AG09309 (cell line): Measurements from ENCODE around the gene FST.

Source experiments
- DNase-seq: peaks from one replicate; pipeline ENCODE4 v3.0.0-alpha.2; 2010; ENCODE audit warnings: low read depth
- H3K4me3 ChIP-seq: 2 replicates; pipeline ENCODE4 v1.5.1; 2011; ENCODE audit warnings: mild to moderate bottlenecking, low read depth, low read length, moderate library complexity; ENCODE audit not compliant: control insufficient read depth
- TF ChIP-seq, protein P1 (sequence below): IDR thresholded peaks from 2 replicates; pipeline ENCODE4 v1.5.1; 2011; ENCODE audit warnings: mild to moderate bottlenecking, low read depth, low read length, inconsistent platforms; ENCODE audit not compliant: insufficient read depth, control insufficient read depth; ENCODE audit errors: missing control alignments

Gene FST

DNA sequence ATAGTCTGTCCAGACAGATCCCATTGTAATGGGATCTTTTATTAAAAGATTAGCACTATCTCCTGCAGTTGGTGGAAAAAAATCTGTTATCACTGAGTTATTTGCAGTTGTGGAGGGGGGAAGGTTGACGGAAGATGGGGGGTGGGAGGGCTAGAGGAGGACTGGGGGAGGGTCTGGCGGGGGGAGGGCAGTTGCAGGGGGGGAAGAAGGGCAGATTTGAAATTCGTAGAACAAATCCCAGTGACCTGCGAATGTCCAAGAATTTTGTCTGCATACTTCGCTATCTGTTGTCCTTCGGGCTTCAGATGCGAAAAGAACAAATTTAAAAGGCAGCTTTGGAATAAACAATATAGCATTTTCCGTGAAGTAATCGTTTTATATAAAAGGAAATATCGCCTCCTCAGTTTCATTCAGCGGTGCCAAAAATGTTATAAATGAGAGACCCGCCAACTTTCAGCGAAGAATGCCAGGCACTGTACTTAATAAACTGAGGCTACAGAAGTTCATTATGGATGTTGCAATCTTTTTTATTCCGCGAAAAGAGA is 1.3 kb upstream of the FST start:
- peak overlapping the region; percentile 94 for H3K4me3 ChIP-seq
- DNase-seq, result no peak
- TF ChIP-seq, protein P1, sequence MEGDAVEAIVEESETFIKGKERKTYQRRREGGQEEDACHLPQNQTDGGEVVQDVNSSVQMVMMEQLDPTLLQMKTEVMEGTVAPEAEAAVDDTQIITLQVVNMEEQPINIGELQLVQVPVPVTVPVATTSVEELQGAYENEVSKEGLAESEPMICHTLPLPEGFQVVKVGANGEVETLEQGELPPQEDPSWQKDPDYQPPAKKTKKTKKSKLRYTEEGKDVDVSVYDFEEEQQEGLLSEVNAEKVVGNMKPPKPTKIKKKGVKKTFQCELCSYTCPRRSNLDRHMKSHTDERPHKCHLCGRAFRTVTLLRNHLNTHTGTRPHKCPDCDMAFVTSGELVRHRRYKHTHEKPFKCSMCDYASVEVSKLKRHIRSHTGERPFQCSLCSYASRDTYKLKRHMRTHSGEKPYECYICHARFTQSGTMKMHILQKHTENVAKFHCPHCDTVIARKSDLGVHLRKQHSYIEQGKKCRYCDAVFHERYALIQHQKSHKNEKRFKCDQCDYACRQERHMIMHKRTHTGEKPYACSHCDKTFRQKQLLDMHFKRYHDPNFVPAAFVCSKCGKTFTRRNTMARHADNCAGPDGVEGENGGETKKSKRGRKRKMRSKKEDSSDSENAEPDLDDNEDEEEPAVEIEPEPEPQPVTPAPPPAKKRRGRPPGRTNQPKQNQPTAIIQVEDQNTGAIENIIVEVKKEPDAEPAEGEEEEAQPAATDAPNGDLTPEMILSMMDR, result no peak

DNA sequence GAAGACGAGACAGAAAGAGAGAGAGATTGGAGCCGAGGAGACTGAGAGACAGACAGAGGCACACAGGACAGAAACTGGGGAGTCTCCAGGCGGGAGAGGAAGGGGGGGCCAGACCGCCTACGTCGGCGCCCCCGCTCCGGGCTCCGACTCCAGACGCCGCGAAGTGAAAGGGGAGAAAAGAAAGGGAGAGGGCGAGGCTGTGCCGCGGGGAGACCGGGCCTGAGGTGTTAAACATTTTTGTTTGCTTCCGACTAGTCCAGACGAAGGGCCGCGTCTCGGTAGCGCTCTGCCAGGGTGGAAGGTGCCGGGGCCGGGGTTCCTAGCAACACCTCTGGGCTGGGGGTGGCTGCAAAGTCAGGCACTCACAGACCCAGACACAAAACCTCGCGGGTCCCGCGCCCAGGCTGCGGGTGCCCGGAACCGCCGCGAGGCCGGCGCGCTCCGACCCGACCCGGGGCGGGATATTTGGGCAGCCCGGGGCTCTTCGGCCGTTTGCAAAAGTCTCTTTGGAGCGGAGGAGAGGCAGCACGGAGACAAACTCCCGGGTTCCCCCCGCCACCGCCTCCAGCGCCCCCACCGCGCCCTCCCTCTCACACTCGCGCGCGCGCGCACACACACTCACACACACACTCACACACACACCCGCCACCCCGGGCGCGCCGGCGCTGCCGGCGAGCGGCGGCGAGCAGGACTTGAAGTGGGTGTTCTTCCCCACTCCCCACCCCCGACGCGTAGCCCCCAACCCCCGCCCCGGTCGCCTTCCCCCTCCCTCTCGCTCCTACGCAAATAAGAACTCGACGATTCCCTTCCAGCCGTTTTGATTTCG is 626 bp upstream of the FST start:
- TF ChIP-seq, protein P1, result no peak
- peak overlapping the region; percentile 94 for H3K4me3 ChIP-seq
- no peak for DNase-seq

DNA sequence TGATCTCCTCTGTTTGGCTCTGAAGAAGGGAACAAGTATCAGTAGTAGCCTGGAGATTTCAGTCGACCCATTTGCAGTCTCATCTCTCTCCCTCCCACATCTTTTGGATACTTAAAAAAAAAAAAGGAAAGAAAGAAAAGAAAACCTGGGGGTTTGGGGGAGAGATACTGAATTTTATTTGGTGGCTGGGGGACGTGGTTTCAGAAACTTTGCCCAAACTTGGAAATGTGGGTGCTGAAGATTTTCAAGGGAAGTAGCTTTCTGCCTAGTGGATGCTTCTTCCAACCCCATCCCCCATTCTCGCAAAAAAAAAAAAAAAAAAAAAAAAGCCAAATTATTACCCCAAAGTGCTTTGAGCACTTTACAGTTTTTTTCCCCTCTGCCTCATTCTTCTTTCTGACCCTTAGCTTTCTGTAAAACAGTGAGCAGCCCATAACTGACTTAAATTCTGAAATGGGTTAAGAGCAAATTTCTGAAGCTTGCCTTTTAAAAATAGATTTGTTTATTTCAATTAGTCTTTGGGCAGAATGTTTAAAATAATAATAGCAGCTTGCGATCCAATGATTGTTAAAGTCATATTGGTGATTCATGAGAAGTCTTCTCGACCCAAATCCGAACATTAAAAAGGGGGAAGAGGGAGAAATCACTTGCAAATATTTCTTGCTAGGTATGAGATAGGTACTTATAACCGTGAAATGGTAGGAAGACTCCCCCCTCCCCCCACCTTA is 894 bp downstream of the FST start:
- H3K4me3 ChIP-seq, result peak overlapping the region; percentile 94
- no peak for DNase-seq
- TF ChIP-seq, protein P1, result no peak

DNA sequence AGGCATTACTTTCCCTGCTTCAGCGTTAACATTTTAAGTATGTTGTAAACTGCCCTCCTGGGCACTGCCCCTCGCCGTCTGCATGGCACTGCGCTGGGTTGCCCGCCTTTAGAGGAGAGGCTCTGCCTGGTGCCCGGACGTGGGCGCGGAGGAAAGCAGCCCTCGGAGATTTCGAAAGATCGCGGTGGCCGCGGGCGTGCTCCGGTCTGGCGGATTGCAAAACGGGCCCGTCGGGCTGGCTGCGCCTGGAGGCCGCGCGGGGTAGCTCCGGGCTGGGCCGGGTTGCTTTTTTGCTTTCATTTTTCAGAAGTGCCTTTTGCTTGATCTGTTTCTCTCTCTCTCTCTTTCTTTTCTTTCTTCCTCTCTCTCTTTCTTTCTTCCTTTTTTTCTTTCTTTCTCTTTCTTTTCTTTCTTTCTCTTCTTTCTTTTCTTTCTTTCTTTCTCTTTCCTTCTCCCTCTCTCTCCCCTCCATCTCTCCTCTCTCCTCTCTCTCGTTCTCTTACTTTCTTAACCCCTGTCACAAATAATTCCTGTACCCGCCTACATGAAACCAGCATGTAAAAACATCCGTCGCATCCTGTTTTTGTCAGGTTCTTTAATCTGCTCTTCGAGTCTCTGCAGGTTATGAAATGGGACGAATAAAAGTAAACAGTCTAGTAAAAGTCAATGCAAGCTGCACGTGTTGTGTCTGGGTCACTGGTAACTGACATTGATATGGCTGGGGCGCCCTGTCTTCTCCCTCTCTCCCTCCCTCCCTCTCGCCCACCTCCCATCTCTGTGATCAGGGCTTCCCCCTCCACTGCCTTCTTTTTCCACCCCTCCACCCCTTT is 1.7 kb downstream of the FST start:
- peak overlapping the region; percentile 94 for H3K4me3 ChIP-seq
- TF ChIP-seq, protein P1, result no peak
- DNase-seq, result no peak

DNA sequence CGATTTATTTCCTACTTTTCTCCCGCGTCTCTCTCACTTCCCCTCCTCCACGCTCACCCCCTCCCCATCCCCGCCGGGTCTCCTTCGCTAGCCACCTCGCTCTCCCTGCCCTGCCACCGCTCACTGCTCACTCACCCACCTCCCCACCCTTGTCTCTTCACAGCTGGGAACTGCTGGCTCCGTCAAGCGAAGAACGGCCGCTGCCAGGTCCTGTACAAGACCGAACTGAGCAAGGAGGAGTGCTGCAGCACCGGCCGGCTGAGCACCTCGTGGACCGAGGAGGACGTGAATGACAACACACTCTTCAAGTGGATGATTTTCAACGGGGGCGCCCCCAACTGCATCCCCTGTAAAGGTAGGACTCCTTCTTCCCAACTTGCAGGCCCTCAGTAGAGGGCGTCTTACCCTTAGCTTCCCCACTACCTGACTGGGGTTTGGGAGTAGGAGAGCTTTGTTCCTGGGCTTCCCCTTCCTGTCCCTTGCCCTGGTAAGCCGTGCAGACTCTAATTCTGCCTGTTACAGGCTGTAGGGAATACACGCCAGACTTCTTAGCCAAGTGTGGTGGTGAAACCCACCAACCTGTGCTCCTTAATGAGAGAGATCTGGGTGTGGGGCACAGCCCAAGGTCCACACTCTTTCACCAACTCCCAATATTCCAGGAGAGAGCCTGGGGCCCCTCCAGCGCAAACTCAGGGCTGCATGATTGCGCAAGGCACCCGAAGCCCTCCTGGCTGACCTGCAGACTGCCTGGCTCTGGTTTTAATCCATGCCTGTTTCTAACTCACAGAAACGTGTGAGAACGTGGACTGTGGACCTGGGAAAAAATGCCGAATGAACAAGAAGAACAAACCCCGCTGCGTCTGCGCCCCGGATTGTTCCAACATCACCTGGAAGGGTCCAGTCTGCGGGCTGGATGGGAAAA is 2.5 kb downstream of the FST start:
- TF ChIP-seq, protein P1, result peak; percentile 29
- no peak for DNase-seq
- H3K4me3 ChIP-seq, result peak overlapping the region; percentile 94
